SK-N-SH treated with all-trans-retinoic acid at 6 μM for 48 hours (cell line): ENCODE data around the gene SFXN5.

ENCODE experiments used
- GLIS3 ChIP-seq: fragments of 250-450 bp; sonication (Bioruptor Pico); IDR thresholded peaks from 2 replicates; pipeline ENCODE4 v1.5.0; 2020; ENCODE audit warnings: mild to moderate bottlenecking, moderate library complexity
- ZFP3 ChIP-seq: fragments of 250-450 bp; sonication (Bioruptor Pico); IDR thresholded peaks from 2 replicates; pipeline ENCODE4 v1.5.0; 2020; ENCODE audit warnings: mild to moderate bottlenecking, moderate library complexity

GRCh38 chr2:72950558-72951255, 120.8 kb downstream of the SFXN5 start:
- TF ChIP-seq GLIS3 (CRISPR knock-in tag) (no peak), ZFP3 (CRISPR knock-in tag) (no peak)
